LNCaP clone FGC (cell line): ENCODE measurements around the gene RGPD8.
"Not testable (repeated sequence)": the region's sequence is repeated elsewhere in the genome, so short reads cannot be mapped to it uniquely, and the experiment has no call there.

Experiments
- DNase-seq: peaks from one replicate; pipeline ENCODE4 v3.0.0-alpha.2; 2011; ENCODE audit warnings: low read depth
- H3K4me3 ChIP-seq: 2 replicates; pipeline ENCODE4 v1.5.1; 2011; ENCODE audit warnings: mild to moderate bottlenecking, low read depth, low read length, control low read depth
- CTCF ChIP-seq: IDR thresholded peaks from 2 replicates; pipeline ENCODE4 v1.5.1; 2012; ENCODE audit warnings: mild to moderate bottlenecking; ENCODE audit not compliant: control insufficient read depth, insufficient read depth; ENCODE audit errors: extremely low read depth

Gene RGPD8

GRCh38 chr2:112433480-112433879 lies at the start of gene RGPD8:
Gene RGPD8 (minus strand): TSS chr2:112433645. CDS start chr2:112433453, 192 bp downstream.
- H3K4me3 ChIP-seq, result not testable (repeated sequence)
- DNase-seq, result peak; percentile 21

GRCh38 chr2:112483042-112483473 lies 49.6 kb upstream of the RGPD8 start:
- peak overlapping the region; percentile 64 for H3K4me3 ChIP-seq
- TF ChIP-seq CTCF, result no peak
- no peak for DNase-seq

More at GRCh38 chr2:112433480-112433879, at the start of gene RGPD8:
- TF ChIP-seq CTCF, result peak; percentile 49

GRCh38 chr2:112482309-112483041 lies 49.0 kb upstream of the RGPD8 start:
- no peak for TF ChIP-seq CTCF
- peak overlapping the region; percentile 64 for H3K4me3 ChIP-seq
- DNase-seq, result no peak

GRCh38 chr2:112481528-112482233 lies 48.2 kb upstream of the RGPD8 start, which contains the start of gene TTL:
Gene TTL (plus strand): TSS chr2:112482156. CDS start chr2:112482345, 189 bp downstream.
- DNase-seq, result no peak
- no peak for TF ChIP-seq CTCF
- peak within 1 kb of the TSS; percentile 64 for H3K4me3 ChIP-seq

- DNase-seq, result no peak
- H3K4me3 ChIP-seq, result peak overlapping the region; percentile 64
- peak; percentile 87 for TF ChIP-seq CTCF
Observed at GRCh38 chr2:112481050-112481527, 47.6 kb upstream of the RGPD8 start.

GRCh38 chr2:112480530-112481049 lies 47.1 kb upstream of the RGPD8 start:
- peak; percentile 29 for TF ChIP-seq CTCF
- H3K4me3 ChIP-seq, result peak overlapping the region; percentile 64
- no peak for DNase-seq
